Measurements from ENCODE around the gene TM4SF1.
"Not testable (repeated sequence)": the region's sequence is repeated elsewhere in the genome, so short reads cannot be mapped to it uniquely, and the experiment has no call there.

The TM4SF1 gene

DNA sequence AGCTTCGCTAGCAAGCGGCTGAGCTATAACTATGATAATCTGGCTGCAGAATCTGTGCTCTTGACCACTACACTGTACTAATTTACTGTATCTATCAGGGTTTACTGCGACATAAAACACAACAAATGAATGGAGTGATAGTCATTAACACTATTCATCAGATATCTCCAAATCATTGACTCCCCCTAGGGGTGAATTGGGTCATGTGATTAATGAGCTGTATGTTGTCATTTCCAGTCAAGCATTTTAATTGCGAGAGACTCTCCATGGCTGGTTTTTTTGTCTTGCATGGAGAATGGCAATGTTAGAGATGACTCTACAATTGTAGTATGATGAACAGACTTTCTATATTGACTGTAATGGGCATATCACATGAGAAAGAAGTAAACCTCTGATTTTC lies 33.5 kb downstream of the TM4SF1 start:
- DNase-seq (ENCODE audit: low read depth in 2 of 3, low spot score in 2 of 3): no peak

DNA sequence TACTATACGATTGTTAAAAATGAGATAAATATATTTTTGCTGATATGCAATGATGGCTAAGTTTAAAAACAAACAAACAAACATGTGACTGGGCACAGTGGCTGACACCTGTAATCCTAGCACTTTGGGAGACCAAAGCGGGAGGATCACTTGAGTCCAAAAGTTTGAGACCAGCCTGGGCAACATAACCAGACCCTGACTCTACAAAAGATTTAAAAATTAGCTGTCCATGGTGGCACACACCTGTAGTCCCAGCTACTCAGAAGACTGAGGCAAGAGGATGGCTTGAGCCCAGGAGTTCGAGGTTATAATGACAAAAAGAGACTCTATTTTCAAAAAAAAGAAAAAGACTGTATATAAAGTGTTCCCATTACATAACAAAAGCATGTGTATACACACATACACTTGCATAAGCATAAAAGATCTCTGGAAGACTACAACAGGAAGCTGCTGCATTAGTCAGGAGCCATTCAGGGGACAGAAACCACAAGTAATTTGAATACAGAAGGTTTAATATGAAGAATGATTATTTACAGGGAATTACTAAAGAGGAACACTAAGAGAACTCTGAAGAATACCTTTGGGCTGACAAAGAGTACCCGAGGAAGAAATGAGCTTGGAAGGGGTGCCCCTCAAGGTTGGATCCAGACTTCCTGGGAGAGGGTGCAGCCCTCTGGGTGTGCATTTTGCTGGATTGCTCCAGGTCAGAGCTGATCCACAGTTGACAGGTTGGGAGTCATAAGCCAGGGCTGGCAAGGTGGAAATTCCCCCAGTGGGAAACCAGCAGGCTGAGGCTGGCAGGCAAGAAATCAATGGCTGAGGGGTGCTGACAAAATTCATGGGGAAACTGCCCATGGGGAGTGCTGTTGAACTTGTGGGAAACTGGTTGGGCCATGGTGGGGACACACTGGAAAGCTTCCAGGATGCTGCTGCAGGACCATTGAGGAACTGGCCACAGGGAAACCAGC lies 34.8 kb downstream of the TM4SF1 start:
- DNase-seq (ENCODE audit: low read depth in 2 of 3, low spot score in 2 of 3): no peak

- DNase-seq (ENCODE audit: low read depth in 2 of 3, low spot score in 2 of 3): no peak
Observed at GRCh38 chr3:149340310-149340933, 37.0 kb downstream of the TM4SF1 start.

- no peak for DNase-seq (ENCODE audit: low read depth in 2 of 3, low spot score in 2 of 3)
Observed at GRCh38 chr3:149339931-149340309, 37.5 kb downstream of the TM4SF1 start.

DNA sequence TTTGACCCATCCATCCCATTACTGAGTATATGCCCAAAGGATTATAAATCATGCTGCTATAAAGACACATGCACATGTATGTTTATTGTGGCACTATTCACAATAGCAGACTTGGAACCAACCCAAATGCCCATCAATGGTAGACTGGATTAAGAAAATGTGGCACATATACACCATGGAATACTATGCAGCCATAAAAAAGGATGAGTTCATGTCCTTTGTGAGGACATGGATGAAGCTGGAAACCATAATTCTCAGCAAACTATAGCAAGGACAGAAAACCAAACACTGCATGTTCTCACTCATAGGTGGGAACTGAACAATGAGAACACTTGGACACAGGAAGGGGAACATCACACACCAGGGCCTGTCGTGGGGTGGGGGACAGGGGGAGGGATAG lies 40.0 kb downstream of the TM4SF1 start:
- not testable (repeated sequence) for DNase-seq (ENCODE audit: low read depth in 2 of 3, low spot score in 2 of 3)

DNA sequence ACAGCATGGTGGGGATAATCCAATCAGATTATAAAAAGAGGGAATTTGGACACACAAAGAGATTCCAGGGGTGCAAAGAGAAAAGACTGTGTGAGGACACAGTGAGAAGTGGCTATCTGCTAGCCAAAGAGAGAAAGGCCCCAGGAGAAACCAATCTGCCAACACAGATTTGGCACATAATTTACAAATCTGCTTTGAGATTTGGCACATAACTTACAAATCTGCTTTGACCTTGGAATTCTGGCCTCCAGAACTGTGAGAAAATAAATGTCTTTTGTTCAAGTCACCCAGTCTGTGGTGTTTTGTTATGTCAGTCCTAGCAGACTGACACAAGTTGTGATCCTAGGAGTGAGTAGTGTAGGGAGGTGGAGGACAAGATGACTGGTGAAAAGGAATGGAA lies 40.5 kb downstream of the TM4SF1 start:
- no peak for DNase-seq (ENCODE audit: low read depth in 2 of 3, low spot score in 2 of 3)

DNA sequence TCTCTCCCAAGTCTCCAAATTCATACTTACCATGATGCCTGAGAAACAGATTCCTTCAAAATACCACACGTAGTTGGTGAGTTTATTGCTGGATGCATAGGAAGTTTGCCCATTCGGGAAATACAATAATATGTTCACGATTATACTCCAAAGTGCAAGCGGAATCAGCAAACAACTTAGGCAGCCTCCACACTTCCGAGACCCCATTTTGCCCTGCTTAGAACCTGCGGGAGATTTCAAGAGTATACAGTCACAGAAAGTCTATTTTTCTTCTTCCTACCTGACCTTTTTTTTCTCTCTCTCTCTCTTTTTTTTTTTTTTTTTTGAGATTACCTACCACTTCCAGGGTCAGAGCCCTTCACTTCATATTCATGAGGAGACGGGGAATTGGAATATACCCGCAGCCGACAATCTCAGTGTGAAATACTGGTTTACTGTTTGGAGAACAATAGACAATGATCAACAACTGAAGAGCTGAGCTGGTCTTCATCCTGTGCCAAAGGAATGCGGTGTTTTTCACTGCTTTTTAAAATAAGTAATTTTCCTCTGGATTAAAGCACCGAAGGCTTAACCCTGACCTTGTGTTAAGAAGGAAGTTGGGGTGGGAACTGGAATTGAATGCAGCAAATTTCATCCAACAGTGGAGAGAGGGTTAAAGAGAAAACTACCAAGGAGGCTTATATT lies 44.1 kb downstream of the TM4SF1 start, which contains the start of gene TM4SF18:
TSS of gene TM4SF18 (minus strand) at position 461 of the 684 bp plus-strand sequence. CDS start at position 207, 254 bp downstream.
- DNase-seq (ENCODE audit: low read depth in 2 of 3, low spot score in 2 of 3): no peak

- no peak for DNase-seq (ENCODE audit: low read depth in 2 of 3, low spot score in 2 of 3)
Observed at GRCh38 chr3:149332771-149333170, 44.7 kb downstream of the TM4SF1 start.

DNA sequence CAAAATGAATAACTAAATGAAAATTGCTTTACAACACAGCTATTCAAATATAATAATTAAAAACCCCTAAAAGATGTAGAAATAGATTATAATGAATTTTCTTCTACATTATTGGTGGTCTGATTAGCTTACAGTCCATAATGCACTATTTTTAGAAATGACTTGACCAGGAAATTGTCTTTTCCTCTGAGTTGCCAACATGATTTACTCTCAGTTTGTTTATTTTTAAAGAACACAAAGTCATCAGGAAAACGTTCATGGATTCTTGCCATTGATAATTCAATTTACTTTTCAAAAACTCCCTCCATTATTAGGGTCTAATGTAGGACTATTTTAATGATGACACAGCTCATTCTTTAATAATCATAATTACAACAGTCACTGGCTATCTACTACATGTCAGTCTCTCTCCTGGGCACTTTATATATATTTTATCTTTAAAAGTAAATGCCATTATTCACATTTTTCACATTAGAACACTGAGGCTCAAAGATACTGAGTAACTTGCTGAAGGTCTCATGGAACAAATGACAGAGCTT lies 45.2 kb downstream of the TM4SF1 start:
- no peak for DNase-seq (ENCODE audit: low read depth in 2 of 3, low spot score in 2 of 3)

DNA sequence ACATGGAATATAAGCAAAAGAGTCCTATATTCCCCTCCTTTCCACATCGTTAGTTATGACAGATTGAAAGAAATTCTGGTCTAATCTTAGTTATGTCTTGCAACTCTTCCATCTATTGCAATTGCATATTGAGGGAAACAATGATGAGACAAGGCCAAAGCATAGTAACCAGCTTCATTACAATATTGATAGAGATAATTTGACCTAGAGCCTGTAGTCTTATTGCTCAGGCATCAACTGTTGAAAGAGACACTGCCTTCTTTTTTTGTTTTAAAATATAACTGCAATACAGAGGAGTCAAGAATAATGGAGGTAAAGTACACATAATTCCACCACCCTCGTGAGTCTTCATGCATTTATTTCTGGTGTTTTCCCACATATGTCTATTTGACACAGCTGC lies 46.1 kb downstream of the TM4SF1 start:
- no peak for DNase-seq (ENCODE audit: low read depth in 2 of 3, low spot score in 2 of 3)

DNA sequence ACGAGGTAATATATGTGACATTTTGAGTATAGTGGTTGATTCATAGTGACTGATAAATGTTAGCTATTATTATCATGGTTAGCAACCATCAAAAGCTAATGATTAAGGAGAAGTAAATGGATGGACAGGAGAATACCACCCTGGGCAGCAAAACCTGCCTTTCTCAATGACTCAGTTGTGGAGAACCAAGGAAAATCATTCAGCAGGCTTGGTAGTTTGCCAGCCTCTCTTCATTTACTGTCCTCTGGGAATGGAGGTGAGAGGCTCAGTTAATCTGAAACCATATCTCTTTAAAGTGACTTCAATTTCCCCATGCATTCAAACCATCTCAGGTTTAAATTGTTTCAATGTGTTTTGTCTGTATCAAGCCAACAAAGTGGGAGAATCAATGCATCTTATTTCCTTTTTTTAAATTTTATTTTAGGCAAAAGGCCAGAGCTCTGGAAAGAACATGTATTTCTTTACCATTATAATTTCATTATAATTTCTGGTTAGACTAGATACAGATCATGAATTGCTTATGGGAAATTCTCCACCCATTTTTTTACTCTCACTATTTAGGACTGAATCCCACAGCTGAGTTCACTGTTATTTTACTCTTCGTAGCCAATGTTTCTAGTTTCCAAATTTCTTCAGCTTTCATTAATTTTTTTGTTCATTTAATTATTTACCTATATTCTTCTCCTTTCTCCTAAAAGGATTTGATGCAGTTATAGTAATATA lies 46.7 kb downstream of the TM4SF1 start:
- no peak for DNase-seq (ENCODE audit: low read depth in 2 of 3, low spot score in 2 of 3)

GRCh38 chr3:149327156-149327555 lies 50.3 kb downstream of the TM4SF1 start:
- no peak for DNase-seq (ENCODE audit: low read depth in 2 of 3, low spot score in 2 of 3)

- DNase-seq (ENCODE audit: low read depth in 2 of 3, low spot score in 2 of 3): no peak
Observed at GRCh38 chr3:149325581-149325980, 51.9 kb downstream of the TM4SF1 start.

DNA sequence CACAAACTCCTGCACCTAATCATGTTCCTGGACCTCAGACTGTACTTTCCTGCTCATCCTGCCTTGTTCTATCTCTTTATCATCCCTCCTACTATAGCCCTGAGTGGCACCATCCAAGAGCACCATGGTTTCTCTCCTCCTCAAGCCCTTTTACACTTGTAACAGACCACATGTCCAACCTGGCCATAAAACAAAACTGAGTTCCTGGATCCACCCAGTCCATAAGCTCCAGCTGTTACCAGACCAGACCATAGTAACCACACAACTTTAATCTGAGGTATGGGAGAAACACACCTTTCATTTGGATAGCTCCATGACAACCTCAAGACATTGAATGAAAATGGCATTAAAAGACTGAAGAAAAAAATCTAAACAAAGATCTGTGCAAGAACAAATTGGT lies 53.1 kb downstream of the TM4SF1 start:
- no peak for DNase-seq (ENCODE audit: low read depth in 2 of 3, low spot score in 2 of 3)

GRCh38 chr3:149321640-149322039 lies 55.8 kb downstream of the TM4SF1 start:
- DNase-seq (ENCODE audit: low read depth in 2 of 3, low spot score in 2 of 3): no peak

- no peak for DNase-seq (ENCODE audit: low read depth in 2 of 3, low spot score in 2 of 3)
Observed at GRCh38 chr3:149321136-149321535, 56.3 kb downstream of the TM4SF1 start.

DNA sequence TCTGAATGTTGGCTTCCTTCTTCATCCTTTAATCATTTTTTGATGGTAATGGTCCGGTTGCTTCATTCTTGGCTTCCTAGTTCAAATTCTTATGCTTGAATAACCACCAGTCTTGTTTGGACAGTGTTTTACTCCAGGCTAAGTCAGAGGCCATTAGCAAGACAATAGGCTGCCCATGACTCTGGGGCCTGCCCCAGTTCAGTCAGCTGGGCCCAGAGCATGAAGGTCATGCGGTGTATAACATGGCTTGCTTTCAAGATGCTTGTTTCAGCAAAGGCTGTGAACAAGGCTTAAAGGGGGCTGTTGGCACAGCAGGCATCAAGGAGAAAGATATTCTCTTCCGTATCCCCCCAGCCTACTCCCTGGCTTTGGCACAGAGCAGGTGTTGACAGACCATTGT lies 57.7 kb downstream of the TM4SF1 start:
- DNase-seq (ENCODE audit: low read depth in 2 of 3, low spot score in 2 of 3): no peak
